Activated CD8-positive, alpha-beta memory T cell treated with anti-CD3 and anti-CD28 coated beads, Interleukin-2, amount 50 U/mL, for 1 hour (primary cell): ENCODE data around the gene ABR.

Experiments used
- DNase-seq: peaks from one replicate; pipeline ENCODE4 v3.0.0-alpha.2; 2020; ENCODE audit errors: extremely low read depth

Gene ABR

GRCh38 chr17:1030684-1031532 is 148.9 kb downstream of the ABR start:
- DNase-seq = no peak

DNA sequence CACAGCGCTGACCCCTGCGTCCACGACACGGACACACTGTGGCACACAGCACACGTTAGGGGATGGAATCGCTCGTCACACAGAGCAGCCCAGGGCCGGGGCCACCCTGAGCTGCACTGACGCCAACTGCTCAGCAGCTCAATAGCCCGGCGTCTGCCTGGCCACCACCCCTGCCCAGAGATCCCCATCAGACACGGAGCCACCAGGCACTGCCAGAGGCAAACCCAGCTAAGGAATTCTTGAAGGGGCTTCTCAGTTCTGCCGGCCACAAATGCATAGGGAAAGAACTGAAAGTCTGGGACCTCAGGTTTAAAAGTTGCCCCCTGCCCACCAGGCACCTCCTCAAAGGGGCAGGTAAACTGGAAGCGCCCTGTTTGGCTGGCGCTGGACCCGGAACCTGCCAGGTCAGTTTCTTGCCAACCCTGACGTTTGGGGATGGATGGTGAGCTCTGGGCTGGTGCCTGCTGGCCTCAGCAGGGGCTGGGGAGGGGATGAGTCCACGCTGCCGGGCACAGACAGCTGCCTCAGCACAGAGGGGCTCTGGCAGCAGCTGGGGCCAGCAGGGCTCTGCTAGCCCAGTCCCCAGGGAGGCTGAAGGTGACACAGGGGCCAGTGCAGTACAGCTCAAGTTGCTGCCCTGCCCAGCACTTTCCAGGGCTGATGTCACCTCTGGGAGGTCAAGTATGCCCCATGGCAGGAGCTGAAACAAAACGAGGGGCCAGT is 149.7 kb downstream of the ABR start:
- no peak for DNase-seq

GRCh38 chr17:1029196-1029921 is 150.4 kb downstream of the ABR start:
- no peak for DNase-seq

DNA sequence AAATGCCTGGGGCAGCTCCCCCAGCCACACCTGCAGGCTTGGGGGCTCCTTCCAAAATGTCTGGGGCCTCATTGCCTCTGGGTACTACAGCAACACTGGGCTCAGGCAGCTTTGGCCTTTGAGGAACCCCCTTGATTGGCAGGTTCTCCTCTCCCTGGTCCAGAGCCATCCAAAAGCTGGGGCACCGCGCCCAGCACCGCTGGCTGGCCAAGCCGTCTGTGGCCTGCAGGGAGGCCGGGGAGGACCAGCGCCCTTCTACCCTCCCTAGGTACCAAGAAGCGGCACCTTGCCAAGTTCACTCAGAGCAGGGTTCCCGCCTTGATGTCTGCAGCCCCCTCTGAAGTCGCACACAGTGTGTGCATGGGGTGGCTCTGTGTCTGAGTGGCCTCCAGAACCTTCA is 152.7 kb downstream of the ABR start:
- DNase-seq = no peak

GRCh38 chr17:1026599-1026975 is 153.2 kb downstream of the ABR start:
- DNase-seq = no peak

DNA sequence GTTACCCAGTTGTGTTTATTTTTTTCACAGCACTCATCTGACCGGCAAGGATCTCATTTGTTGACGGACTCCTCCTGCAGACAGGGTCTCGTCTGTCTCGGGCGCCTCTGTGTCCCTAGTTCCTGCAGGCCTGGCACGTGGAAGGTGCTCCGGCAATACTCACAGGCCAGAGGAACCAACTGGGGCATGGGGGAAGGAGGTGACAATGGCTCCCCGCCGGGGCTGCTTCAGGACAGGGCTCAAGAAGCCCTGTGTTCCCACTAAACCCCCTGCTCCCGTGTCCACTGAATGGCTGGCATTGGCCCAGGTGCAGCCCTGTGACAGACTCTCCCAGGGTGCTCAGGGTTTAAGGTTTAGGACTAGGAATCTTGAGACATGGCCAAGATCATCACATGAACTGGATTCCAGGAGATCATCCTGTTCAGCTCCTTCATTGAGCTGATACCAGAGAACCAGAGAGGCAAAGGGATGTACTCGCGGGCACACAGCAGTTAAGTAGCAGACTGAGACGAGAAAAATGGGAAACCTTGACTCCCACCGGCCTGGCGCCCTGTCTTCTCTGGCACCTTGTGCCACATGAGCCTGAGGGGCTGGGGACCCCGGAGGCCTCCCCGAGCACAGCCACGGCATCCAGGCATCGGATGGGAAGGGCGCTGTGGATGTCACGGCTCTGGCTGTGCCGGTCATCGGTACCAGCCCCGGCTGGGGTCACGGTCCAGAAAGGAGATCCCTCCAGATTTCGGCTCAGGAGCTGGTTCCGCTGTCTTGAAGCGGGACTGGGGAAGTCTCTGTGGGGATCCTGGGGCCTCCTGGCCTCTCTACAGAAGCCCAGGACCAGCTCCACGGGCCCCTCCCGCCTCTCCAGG is 153.8 kb downstream of the ABR start:
- DNase-seq = no peak

DNA sequence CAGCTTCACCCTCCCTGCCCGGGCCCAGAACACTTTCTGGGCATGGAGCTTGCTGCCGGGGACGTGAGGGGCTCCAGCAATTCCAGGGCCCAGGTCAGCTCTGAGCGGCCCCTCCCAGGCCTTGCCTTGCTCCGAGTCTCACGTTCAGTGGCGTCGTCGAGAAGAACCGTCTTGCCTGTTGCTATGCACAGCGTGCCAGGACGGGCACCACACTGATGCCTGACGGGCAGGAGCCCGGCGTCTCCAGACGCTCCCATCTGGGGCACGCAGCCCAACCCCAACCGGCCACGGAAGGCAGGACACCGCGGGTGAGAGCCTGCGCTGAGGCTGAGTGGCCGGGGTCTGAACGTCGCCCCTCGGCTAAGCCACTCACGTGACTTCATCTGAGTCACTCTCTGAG is 155.7 kb downstream of the ABR start:
- DNase-seq = no peak

DNA sequence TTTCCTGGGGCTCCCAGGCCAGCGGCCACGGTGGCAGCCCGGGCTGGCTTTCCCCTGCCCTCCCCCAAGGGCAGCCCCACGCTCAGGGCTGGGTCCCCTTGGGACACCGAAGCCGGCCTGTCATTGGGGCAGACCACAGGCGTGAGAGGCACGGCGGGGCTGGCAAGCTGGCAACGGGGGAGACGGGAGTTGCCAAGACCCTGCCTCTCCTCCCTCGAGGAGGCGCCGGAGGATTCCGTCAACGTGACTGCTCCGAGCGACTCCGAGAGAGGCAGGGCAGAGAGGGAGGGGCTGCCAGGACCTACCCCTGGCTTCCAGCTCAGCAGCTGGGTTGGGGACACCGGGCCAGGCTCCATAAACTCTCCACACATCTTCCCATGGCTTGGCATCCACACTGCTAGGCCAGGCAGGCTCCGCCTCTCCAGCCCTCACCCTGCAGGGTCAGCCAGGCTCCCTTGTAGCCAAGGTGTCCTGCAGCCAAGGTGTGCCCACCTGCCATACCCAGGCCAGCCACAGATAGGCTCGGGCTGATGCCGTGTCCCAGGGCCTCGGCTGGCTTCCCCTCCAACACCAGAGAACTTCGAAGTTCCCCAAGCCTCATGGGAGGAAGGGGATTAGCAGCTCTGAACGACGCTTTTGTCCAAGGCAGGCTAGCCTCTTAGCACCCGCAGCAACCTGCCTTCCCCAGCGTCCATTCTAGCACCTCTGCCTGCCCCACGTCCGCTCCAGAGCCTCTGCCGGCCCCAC is 157.3 kb downstream of the ABR start:
- DNase-seq = no peak

DNA sequence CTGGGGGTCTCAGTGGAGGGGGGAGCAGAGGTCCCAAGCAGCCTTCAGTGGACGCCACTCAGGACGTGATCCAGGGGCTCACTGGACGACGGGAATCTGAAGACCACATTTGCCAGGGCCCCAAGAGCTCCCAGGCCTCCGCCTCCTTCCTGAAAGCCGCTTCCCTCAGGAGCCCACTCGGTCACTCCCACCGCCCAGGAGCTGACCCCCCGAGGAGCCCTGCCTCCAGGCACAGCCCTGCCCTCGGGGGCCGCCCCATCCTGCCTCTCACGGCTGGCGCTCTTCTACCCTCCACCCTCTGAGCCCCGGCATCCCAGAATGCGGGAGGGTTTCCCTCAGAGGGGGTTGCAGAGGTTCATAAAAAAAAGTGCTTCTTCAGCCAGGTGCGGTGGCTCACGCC is 158.6 kb downstream of the ABR start:
- DNase-seq = no peak

- DNase-seq = no peak
These were observed 160.3 kb downstream of the ABR start for GRCh38 chr17:1019451-1019850.

DNA sequence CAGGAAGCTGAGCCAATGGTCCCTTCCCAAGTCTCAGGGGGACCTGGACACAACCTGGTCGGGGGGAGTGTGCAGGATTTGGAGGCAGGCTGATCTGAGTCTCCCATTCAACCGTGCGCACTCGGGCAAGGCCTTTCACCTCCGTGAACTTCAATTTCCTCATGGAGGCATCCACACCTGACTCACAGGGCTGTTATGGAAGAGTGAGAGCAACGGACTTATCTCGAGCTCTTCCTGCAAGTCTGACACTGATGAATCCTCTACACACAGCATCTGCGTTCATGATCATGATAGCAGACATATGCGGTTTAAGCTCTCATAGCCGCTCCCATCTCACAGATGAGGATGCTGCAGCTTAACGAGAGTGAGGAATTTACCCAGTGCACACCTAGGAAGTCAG is 161.2 kb downstream of the ABR start:
- no peak for DNase-seq

DNA sequence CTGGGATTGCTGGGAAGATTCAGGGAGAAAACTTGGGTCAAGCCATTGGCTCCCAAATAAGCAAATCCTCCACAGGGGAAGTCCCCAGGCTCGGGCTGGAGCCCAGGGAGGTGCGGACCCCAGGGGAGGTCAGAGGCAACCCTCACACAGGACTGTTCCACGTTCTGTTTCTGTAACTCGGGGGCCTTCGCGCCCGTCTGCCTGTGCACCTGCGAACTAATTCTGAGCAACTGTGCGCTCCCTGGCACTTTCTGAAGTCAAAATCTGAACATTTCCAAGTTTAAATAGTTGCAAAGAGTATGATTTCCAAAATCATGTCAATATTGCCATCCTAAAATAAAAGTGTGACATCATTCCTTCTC is 166.1 kb downstream of the ABR start:
- DNase-seq = no peak

DNA sequence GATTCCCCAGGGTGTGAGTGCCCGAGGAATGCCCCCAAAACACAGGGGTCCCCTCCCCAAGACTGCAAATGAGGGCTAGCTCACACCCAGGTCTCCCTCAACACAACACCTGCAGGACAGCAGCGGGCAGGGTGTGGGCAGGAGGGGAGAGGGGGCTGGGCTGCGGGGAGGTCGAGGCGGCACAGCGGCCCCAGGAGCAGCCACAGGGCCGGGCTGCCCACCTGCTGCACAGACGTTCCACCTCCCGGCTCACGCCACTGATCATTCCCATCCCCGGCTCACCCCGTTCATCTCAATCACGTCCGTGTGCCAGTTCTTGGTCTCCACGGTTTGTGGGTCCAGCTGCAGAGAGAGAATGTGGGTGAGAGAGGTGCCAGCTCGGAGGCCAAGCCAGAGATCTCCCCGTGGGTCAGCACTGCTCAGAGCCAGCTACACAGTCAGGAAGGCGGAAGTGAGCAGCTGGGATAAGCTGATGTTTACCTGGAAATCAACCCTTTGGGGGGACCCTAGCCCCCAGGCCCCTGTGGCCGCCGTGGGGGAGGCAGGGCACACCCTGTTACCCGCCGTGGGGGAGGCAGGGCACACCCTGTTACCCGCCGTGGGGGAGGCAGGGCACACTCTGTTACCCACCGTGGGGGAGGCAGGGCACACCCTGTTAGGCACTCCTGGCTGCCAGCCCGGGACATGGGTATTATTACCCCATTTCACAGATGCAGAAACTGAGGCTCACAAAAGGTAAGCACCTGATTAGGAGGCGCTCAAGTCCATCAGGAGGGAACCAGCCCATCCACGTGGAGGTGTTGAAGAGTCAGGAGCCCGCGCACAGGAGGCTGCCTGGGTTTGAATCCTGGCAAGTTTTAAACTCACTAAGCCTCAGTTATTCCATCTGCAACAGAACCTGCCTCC is 166.7 kb downstream of the ABR start:
- no peak for DNase-seq

GRCh38 chr17:1011760-1012735 is 167.7 kb downstream of the ABR start:
- no peak for DNase-seq

DNA sequence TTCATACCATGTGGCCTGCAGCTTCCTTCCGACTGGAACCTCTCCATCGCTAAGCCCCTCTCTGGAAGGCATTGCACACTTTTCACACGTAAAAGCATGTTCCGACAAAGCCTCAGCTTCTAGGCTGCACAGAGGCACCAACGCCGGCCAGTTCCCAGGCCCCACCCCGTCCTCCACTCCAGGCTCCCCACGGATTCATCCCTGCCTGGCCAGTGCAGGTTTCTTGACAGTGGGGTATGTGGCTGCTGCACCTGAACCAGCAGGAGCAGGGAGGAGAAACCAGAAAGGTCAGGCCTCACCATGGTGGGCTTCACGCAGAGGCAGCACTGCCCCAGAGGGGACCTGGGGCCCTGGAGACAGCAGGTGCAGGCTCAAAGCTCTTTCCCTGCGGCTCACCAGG is 168.6 kb downstream of the ABR start:
- no peak for DNase-seq

- no peak for DNase-seq
These were observed 169.2 kb downstream of the ABR start for GRCh38 chr17:1010586-1010985.

- no peak for DNase-seq
These were observed 169.7 kb downstream of the ABR start for GRCh38 chr17:1010086-1010450.

GRCh38 chr17:1009229-1010085 is 170.3 kb downstream of the ABR start:
- no peak for DNase-seq
